ENCODE measurements around the gene RGS13.
"Not testable (repeated sequence)": the region's sequence is repeated elsewhere in the genome, so short reads cannot be mapped to it uniquely, and the experiment has no call there.

RGS13 gene

DNA sequence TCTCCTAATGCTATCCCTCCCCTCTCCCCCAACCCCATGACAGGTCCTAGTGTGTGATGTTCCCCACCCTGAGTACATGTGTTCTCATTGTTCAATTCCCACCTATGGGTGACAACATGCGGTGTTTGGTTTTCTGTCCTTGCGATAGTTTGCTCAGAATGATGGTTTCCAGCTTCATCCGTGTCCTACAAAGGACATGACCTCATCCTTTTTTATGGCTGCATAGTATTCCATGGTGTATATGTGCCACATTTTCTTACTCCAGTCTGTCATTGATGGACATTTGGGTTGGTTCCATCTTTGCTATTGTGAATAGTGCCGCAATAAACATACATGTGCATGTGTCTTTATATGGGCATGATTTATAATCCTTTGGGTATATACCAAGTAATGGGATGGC, 47.1 kb downstream of the RGS13 start:
- DNase-seq = not testable (repeated sequence)

DNA sequence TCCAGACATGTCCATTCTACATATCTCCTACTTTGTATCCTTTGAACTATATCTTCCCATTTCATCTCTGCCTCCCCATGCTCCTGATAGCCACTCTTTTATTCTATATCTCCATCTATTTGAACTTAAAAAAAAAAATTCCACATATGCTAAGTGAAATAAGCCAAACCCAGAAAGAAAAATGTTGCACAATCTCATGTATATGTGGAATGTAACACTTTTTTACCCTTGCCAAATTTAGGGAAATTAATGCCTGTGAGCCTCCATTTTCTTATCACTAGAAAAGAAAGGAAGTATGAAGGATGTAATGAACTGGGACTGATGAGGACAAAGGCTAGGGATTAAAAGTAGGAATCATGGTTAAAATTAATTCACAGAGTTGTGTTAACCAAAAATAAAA, 53.5 kb downstream of the RGS13 start:
- DNase-seq = no peak

DNA sequence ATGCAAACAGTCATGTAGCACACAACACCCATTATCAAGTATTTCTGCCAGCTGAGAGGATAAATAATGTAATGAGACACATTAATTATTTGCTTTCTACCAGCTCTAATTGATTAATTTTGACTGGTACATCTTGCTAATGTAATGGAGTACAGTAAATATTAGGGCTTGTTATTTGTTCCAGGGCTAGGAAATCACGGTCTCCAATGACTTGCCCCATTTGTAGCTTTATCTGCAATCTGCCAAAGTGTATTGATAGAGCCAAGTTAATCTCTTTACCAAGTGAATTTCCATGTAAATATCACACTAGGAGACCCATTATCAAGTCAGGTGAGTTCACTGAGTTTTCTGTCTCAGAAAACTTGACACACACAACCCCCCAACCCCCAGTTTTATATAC, 55.1 kb downstream of the RGS13 start:
- DNase-seq = no peak

DNA sequence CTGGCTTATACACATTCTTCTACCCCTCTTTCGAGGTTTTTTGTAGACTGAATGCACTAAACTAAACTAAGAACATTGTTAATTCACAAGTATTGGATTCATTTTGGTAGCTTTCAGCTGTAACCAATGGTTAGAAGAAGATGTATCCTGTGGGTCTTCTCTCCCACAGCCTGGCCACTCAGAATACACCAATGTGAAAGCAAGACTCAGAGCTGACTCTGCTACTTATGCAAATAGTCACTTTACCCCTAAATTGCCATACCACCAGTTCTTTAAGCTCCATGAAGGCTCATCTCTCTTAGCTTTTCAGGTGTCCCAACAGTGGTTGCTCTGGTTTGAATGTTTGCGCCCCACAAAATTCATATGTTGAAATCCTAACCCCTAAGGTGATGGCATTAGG, 60.1 kb downstream of the RGS13 start:
- DNase-seq = no peak

DNA sequence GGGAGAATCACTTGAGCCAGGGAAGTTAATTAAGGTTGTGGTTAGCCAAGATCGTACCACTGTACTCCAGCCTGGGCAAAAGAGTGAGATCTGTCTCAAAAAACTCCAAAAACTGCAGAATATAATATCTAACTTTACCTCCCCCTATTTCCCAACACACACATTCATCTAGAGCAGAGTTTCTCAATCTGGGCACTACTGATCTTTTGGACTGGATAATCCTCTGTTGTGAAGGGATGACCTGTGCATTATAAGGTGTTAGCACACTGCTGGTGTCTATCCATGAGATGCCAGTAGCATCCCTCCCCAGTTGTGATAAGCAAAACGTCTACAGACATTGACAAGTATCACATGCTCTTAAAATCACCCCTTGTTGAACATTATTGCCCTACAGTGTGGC, 61.8 kb downstream of the RGS13 start:
- no peak for DNase-seq

GRCh38 chr1:192698731-192699130, 62.8 kb downstream of the RGS13 start:
- no peak for DNase-seq

DNA sequence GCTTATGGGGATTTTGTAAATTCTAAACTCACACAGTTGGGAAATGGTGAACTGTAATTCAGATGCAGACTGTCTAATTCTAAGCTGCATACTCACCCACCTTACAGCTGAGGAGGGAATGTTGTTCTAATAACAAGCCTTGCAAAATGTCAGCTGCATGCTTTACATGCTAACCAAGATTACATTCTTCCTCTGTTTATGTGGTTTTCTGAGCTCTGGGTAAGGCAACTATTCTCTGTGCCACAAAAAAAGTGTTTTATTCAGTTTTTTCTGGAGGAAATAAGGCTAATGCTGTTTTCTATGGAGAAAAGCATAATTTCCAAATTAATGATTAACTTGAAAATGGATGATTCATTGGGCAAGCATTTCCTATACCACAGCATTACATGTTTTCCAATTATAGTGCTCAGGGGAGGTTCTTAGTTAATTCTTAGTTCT, 64.9 kb downstream of the RGS13 start:
- peak; percentile 48 for DNase-seq

GRCh38 chr1:192702212-192702902, 66.4 kb downstream of the RGS13 start:
- DNase-seq = peak; percentile 80

DNA sequence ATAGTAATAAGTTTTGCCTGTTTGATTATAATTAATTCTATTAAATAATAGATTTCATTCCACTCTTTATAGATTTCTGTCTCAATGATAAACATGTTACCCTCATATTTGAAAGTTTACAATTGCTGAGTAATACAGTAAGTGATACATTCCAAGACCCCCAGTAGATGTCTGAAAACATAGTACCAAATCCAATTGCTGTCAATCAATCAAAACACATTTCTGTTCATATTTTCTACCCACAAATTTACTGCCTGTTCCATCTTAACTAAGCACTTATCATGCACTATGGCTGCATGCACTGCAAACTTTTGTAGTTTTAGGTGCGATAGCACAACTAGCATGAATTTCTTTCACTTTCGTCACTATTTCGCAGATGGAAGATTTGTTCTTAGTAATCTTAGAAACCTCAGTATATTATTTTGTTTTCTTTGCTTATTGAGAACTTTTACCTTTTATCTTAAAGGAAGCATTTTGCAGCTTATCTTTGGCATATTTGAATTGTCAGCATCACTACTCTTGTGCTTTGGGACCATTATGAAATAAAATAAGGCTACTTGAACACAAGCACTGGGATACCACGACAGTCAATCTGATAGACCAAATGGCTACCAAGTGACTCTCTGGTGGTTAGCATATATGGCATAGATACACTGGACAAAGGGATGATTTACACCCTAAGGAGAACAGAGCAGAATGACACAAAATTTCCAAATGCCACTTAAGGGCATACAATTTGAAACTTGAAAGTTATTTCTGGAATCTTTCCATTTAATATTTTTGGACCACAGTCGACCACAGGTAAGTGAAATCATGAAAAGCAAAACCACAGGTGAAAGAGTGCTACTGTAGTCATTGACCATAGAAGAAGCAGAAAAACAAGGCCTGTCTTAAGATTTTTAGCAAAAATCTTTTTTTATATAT, 67.6 kb downstream of the RGS13 start:
- no peak for DNase-seq

- no peak for DNase-seq
Measured at GRCh38 chr1:192705510-192705909, 69.6 kb downstream of the RGS13 start.

GRCh38 chr1:192706936-192707335, 71.0 kb downstream of the RGS13 start:
- no peak for DNase-seq

DNA sequence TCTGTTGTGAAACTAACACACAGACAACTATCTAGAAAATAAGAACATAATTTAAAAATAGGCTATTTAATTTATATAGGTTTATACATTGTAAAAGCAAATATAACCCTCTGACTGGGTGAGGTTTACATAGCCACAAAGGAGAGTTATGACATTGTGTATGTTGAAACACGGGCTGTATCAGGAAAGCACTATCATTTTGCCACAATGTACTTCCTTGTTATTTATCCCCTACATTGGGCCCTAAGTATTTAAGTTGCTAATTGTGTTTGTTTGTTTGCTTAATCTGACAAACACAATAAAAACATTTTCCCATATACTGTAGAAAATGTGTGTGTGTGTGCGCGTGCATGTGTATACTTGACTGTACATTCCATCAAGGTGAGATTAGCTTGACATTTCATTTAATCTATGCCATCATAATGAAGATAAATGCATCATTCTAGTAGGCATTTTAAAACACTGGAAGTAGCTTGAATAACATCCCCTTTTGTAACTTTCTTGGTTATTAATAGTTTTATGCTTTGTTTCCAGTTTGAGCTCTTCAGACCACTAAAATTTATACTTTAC, 72.1 kb downstream of the RGS13 start:
- peak; percentile 49 for DNase-seq

GRCh38 chr1:192709544-192709943, 73.6 kb downstream of the RGS13 start:
- DNase-seq = no peak
